Measurements from ENCODE around the gene ZIC4. TPM values are rescaled to one million over a fixed set of nuclear protein-coding genes. Genes with fewer than 3 reads are reported as not detected.

ZIC4 gene
- total RNA-seq, 1 donor = not detected

- H3K4me3 ChIP-seq (ENCODE audit: low read depth, low read length) = no peak overlapping the region
- TF ChIP-seq, protein P1, sequence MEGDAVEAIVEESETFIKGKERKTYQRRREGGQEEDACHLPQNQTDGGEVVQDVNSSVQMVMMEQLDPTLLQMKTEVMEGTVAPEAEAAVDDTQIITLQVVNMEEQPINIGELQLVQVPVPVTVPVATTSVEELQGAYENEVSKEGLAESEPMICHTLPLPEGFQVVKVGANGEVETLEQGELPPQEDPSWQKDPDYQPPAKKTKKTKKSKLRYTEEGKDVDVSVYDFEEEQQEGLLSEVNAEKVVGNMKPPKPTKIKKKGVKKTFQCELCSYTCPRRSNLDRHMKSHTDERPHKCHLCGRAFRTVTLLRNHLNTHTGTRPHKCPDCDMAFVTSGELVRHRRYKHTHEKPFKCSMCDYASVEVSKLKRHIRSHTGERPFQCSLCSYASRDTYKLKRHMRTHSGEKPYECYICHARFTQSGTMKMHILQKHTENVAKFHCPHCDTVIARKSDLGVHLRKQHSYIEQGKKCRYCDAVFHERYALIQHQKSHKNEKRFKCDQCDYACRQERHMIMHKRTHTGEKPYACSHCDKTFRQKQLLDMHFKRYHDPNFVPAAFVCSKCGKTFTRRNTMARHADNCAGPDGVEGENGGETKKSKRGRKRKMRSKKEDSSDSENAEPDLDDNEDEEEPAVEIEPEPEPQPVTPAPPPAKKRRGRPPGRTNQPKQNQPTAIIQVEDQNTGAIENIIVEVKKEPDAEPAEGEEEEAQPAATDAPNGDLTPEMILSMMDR (IDR thresholded peaks at IDR 0.05; ENCODE audit: insufficient read depth, low read depth, low read length) = no peak
- DNase-seq (ENCODE audit: low read depth) = no peak
These were observed 10.2 kb downstream of the ZIC4 start for GRCh38 chr3:147395899-147396711.

GRCh38 chr3:147394884-147395225, 11.5 kb downstream of the ZIC4 start:
- H3K4me3 ChIP-seq (ENCODE audit: low read depth, low read length) = no peak overlapping the region
- TF ChIP-seq, protein P1 (IDR thresholded peaks at IDR 0.05; ENCODE audit: insufficient read depth, low read depth, low read length) = no peak
- no peak for DNase-seq (ENCODE audit: low read depth)

DNA sequence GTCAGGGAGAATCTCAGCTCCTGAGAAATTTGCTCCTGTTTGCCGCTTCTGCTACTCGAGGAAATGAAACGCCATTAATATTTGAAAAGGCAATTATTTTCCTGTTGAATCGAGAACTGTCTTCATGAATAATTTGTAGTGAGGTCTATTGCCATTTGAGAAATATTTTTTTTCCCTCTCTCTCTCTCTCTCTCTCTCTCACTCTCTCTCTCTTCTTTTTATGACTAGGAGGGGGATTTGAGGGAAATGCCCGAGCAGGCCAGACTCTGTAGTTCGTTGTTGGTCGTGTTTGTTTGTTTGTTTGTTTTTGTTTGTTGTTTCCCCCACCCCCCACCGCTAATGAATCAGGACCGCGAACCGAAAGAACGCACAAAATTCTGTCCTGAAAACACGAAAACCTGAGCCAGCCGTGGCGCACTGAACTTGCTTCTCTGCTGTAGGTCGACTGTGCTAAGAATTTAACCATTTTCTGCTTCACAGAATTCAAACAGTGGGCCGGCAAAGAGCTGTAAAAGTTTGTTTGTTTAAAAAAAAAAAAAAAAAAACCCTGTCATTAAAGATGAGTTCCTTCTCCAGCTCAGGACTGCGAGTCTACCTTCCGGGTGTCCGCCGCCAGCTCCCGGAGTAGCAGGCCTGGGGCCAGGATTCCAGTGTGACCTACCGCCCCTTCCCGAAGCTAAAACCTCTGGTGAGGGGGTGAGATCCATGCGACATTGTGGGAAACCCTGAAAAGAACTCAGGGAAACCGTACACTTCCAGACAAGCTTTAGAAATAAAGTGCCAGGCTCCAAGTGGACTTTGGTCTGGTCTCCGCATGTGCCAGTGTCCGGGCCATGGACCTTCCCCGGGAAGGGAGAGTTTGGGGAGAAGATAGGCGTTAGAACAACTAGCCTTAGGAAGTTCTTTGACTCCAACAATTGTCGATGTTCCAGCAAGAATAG, 12.1 kb downstream of the ZIC4 start:
- H3K4me3 ChIP-seq (ENCODE audit: low read depth, low read length) = no peak overlapping the region
- DNase-seq (ENCODE audit: low read depth) = no peak
- TF ChIP-seq, protein P1 (IDR thresholded peaks at IDR 0.05; ENCODE audit: insufficient read depth, low read depth, low read length) = no peak

- DNase-seq (ENCODE audit: low read depth) = no peak
- H3K4me3 ChIP-seq (ENCODE audit: low read depth, low read length) = no peak overlapping the region
- TF ChIP-seq, protein P1 (IDR thresholded peaks at IDR 0.05; ENCODE audit: insufficient read depth, low read depth, low read length) = no peak
These were observed 12.9 kb downstream of the ZIC4 start for GRCh38 chr3:147393261-147393942.

GRCh38 chr3:147392625-147392946, 13.8 kb downstream of the ZIC4 start:
- DNase-seq (ENCODE audit: low read depth) = no peak
- no peak overlapping the region for H3K4me3 ChIP-seq (ENCODE audit: low read depth, low read length)
- TF ChIP-seq, protein P1 (IDR thresholded peaks at IDR 0.05; ENCODE audit: insufficient read depth, low read depth, low read length) = no peak

- TF ChIP-seq, protein P1 (IDR thresholded peaks at IDR 0.05; ENCODE audit: insufficient read depth, low read depth, low read length) = no peak
- H3K4me3 ChIP-seq (ENCODE audit: low read depth, low read length) = no peak overlapping the region
- no peak for DNase-seq (ENCODE audit: low read depth)
These were observed 14.3 kb downstream of the ZIC4 start for GRCh38 chr3:147391781-147392624.
